Measurements from ENCODE around the gene OR52E8.

The OR52E8 gene

GRCh38 chr11:5881756-5882155, 24.3 kb upstream of the OR52E8 start:
- TF ChIP-seq, protein P1, sequence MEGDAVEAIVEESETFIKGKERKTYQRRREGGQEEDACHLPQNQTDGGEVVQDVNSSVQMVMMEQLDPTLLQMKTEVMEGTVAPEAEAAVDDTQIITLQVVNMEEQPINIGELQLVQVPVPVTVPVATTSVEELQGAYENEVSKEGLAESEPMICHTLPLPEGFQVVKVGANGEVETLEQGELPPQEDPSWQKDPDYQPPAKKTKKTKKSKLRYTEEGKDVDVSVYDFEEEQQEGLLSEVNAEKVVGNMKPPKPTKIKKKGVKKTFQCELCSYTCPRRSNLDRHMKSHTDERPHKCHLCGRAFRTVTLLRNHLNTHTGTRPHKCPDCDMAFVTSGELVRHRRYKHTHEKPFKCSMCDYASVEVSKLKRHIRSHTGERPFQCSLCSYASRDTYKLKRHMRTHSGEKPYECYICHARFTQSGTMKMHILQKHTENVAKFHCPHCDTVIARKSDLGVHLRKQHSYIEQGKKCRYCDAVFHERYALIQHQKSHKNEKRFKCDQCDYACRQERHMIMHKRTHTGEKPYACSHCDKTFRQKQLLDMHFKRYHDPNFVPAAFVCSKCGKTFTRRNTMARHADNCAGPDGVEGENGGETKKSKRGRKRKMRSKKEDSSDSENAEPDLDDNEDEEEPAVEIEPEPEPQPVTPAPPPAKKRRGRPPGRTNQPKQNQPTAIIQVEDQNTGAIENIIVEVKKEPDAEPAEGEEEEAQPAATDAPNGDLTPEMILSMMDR (IDR thresholded peaks at IDR 0.05; ENCODE audit: control insufficient read depth, insufficient read depth, low read depth, low read length, missing control alignments), result no peak
- DNase-seq (ENCODE audit: low read depth), result no peak
- H3K4me3 ChIP-seq (ENCODE audit: control insufficient read depth, low read depth, low read length), result no peak overlapping the region

GRCh38 chr11:5880329-5880728, 22.8 kb upstream of the OR52E8 start, which contains the start of gene OR52E4:
Gene OR52E4, plus strand, starts transcription at chr11:5880629. Its CDS starts 3,664 bp downstream, at chr11:5884293.
- TF ChIP-seq, protein P1 (IDR thresholded peaks at IDR 0.05; ENCODE audit: control insufficient read depth, insufficient read depth, low read depth, low read length, missing control alignments), result no peak
- DNase-seq (ENCODE audit: low read depth), result no peak

GRCh38 chr11:5878564-5878963, 21.1 kb upstream of the OR52E8 start:
- no peak for DNase-seq (ENCODE audit: low read depth)
- H3K4me3 ChIP-seq (ENCODE audit: control insufficient read depth, low read depth, low read length), result no peak overlapping the region
- TF ChIP-seq, protein P1 (IDR thresholded peaks at IDR 0.05; ENCODE audit: control insufficient read depth, insufficient read depth, low read depth, low read length, missing control alignments), result no peak

More at GRCh38 chr11:5880329-5880728, 22.8 kb upstream of the OR52E8 start, which contains the start of gene OR52E4:
- H3K4me3 ChIP-seq (ENCODE audit: control insufficient read depth, low read depth, low read length), result no peak within 1 kb of the TSS

GRCh38 chr11:5865826-5866225, 8.3 kb upstream of the OR52E8 start:
- no peak for DNase-seq (ENCODE audit: low read depth)
- TF ChIP-seq, protein P1 (IDR thresholded peaks at IDR 0.05; ENCODE audit: control insufficient read depth, insufficient read depth, low read depth, low read length, missing control alignments), result no peak
- no peak overlapping the region for H3K4me3 ChIP-seq (ENCODE audit: control insufficient read depth, low read depth, low read length)

- no peak for DNase-seq (ENCODE audit: low read depth)
- TF ChIP-seq, protein P1 (IDR thresholded peaks at IDR 0.05; ENCODE audit: control insufficient read depth, insufficient read depth, low read depth, low read length, missing control alignments), result no peak
- no peak overlapping the region for H3K4me3 ChIP-seq (ENCODE audit: control insufficient read depth, low read depth, low read length)
Measured at GRCh38 chr11:5851002-5851401, 6.5 kb downstream of the OR52E8 start.

- H3K4me3 ChIP-seq (ENCODE audit: control insufficient read depth, low read depth, low read length), result no peak overlapping the region
- no peak for DNase-seq (ENCODE audit: low read depth)
- TF ChIP-seq, protein P1 (IDR thresholded peaks at IDR 0.05; ENCODE audit: control insufficient read depth, insufficient read depth, low read depth, low read length, missing control alignments), result no peak
Measured at GRCh38 chr11:5847711-5848110, 9.8 kb downstream of the OR52E8 start.

DNA sequence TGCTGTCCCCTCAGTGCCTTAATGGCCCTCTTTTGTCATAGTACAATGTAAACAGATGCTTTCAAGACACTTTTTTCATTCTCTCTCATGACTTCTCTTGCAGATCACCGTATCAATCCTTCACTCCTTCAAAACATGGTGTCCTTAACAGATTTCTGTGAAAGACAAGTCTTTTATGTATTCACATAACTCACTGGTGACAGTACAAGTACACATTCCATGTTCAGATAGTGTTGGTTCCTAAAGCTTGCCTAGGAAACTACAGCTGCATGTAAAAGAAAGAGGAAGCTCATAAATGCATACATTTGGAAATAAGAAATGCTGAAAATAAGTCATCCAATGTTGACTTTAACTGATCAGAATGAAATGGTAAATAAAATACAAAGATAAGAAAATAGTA, 10.8 kb downstream of the OR52E8 start:
- no peak for DNase-seq (ENCODE audit: low read depth)
- no peak overlapping the region for H3K4me3 ChIP-seq (ENCODE audit: control insufficient read depth, low read depth, low read length)
- TF ChIP-seq, protein P1 (IDR thresholded peaks at IDR 0.05; ENCODE audit: control insufficient read depth, insufficient read depth, low read depth, low read length, missing control alignments), result no peak

Measured in AG09309 (cell line).